ENCODE measurements around the gene HSPA1A. TPM values are rescaled to one million over a fixed set of nuclear protein-coding genes. Genes with fewer than 3 reads are reported as not detected.
A peak's percentile ranks its signal among the peaks of the same experiment; 100 is the strongest.

The HSPA1A gene
- total and polyA plus RNA-seq, 5 donors, result 167 to 328 (median 286) TPM

- Histone ChIP-seq H3K4me1 (ENCODE audit: control insufficient read depth, insufficient read depth, low read length) (peaks cover 6% of the 10 kb centered on the region), H3K27ac (ENCODE audit: low read length) (no peak overlapping the region), H3K4me3 (ENCODE audit: low read length) (no peak overlapping the region), H3K9me3 (ENCODE audit: control insufficient read depth, low read length) (no peaks in the 10 kb centered on the region), H3K27me3 (ENCODE audit: control insufficient read depth, insufficient read depth) (no peaks in the 10 kb centered on the region)
- WGBS, result 90% methylated on average over 32 of the region's 32 CpGs
- intact Hi-C loops (cut with DNase I), result no loop called here
- no peak for ATAC-seq
- DNase-seq, result peak in 1 of 3 donors; percentile 30
Observed at GRCh38 chr6:31775633-31776484, 39.5 kb upstream of the HSPA1A start.

- H3K9me3 ChIP-seq (ENCODE audit: control insufficient read depth, low read length), result no peaks in the 10 kb centered on the region
- no peaks in the 10 kb centered on the region for H3K27me3 ChIP-seq (ENCODE audit: control insufficient read depth, insufficient read depth)
- no peak for ATAC-seq
- peaks cover 6% of the 10 kb centered on the region for H3K4me1 ChIP-seq (ENCODE audit: control insufficient read depth, insufficient read depth, low read length)
- peak in 1 of 3 donors; percentile 35 for DNase-seq
- WGBS, result 43% methylated on average over 14 of the region's 14 CpGs
- no peak overlapping the region for H3K4me3 ChIP-seq (ENCODE audit: low read length)
- intact Hi-C loops (cut with DNase I), result no loop called here
- no peak overlapping the region for H3K27ac ChIP-seq (ENCODE audit: low read length)
Observed at GRCh38 chr6:31776485-31776988, 38.8 kb upstream of the HSPA1A start.

- peak; percentile 72 to 85 (median 82) for DNase-seq
- Histone ChIP-seq H3K27me3 (ENCODE audit: control insufficient read depth, insufficient read depth) (no peaks in the 10 kb centered on the region), H3K9me3 (ENCODE audit: control insufficient read depth, low read length) (no peaks in the 10 kb centered on the region), H3K4me1 (ENCODE audit: control insufficient read depth, insufficient read depth, low read length) (peaks cover 6% of the 10 kb centered on the region), H3K4me3 (ENCODE audit: low read length) (no peak within 1 kb of the TSS), H3K27ac (ENCODE audit: low read length) (peak within 1 kb of the TSS; percentile 2)
- ATAC-seq, result peak; percentile 77 to 80
- WGBS, result 13% methylated on average over 15 of the region's 15 CpGs
- intact Hi-C loops (cut with DNase I), result no loop called here
Observed at GRCh38 chr6:31776989-31777666, 38.2 kb upstream of the HSPA1A start, which contains the start of gene VWA7. TSS of gene VWA7 (minus strand) at chr6:31777328. CDS start at chr6:31776779, 549 bp downstream.

GRCh38 chr6:31777667-31778050 is 37.7 kb upstream of the HSPA1A start:
- Histone ChIP-seq H3K9me3 (ENCODE audit: control insufficient read depth, low read length) (no peaks in the 10 kb centered on the region), H3K4me1 (ENCODE audit: control insufficient read depth, insufficient read depth, low read length) (peaks cover 6% of the 10 kb centered on the region), H3K27me3 (ENCODE audit: control insufficient read depth, insufficient read depth) (no peaks in the 10 kb centered on the region), H3K27ac (ENCODE audit: low read length) (no peak overlapping the region), H3K4me3 (ENCODE audit: low read length) (no peak overlapping the region)
- WGBS, result 94% methylated on average over 5 of the region's 5 CpGs
- ATAC-seq, result no peak
- intact Hi-C loops (cut with DNase I), result no loop called here
- DNase-seq, result no peak

GRCh38 chr6:31778193-31778592 is 37.1 kb upstream of the HSPA1A start:
- Histone ChIP-seq H3K4me3 (ENCODE audit: low read length) (no peak overlapping the region), H3K4me1 (ENCODE audit: control insufficient read depth, insufficient read depth, low read length) (peaks cover 6% of the 10 kb centered on the region), H3K9me3 (ENCODE audit: control insufficient read depth, low read length) (no peaks in the 10 kb centered on the region), H3K27me3 (ENCODE audit: control insufficient read depth, insufficient read depth) (no peaks in the 10 kb centered on the region), H3K27ac (ENCODE audit: low read length) (no peak overlapping the region)
- peak in 2 of 3 donors; percentile 20 to 40 for DNase-seq
- intact Hi-C loops (cut with DNase I), result no loop called here
- WGBS, result 93% methylated on average over 5 of the region's 5 CpGs
- ATAC-seq, result no peak

- no peak for ATAC-seq
- H3K4me1 ChIP-seq (ENCODE audit: control insufficient read depth, insufficient read depth, low read length), result peaks cover 6% of the 10 kb centered on the region
- H3K27me3 ChIP-seq (ENCODE audit: control insufficient read depth, insufficient read depth), result no peaks in the 10 kb centered on the region
- DNase-seq, result peak in 2 of 3 donors; percentile 46 to 60
- no peak overlapping the region for H3K27ac ChIP-seq (ENCODE audit: low read length)
- intact Hi-C loops (cut with DNase I), result no loop called here
- WGBS, result 92% methylated on average over 43 of the region's 43 CpGs
- H3K4me3 ChIP-seq (ENCODE audit: low read length), result no peak overlapping the region
- H3K9me3 ChIP-seq (ENCODE audit: control insufficient read depth, low read length), result no peaks in the 10 kb centered on the region
Observed at GRCh38 chr6:31778999-31779885, 36.1 kb upstream of the HSPA1A start.

- WGBS, result 96% methylated on average over 10 of the region's 10 CpGs
- ATAC-seq (no peak), DNase-seq (peak in 2 of 3 donors; percentile 27 to 45)
- H3K27ac ChIP-seq (ENCODE audit: low read length), result no peak overlapping the region
- H3K27me3 ChIP-seq (ENCODE audit: control insufficient read depth, insufficient read depth), result no peaks in the 10 kb centered on the region
- H3K9me3 ChIP-seq (ENCODE audit: control insufficient read depth, low read length), result no peaks in the 10 kb centered on the region
- no peak overlapping the region for H3K4me3 ChIP-seq (ENCODE audit: low read length)
- intact Hi-C loops (cut with DNase I), result no loop called here
- peaks cover 6% of the 10 kb centered on the region for H3K4me1 ChIP-seq (ENCODE audit: control insufficient read depth, insufficient read depth, low read length)
Observed at GRCh38 chr6:31779908-31780307, 35.4 kb upstream of the HSPA1A start.

- H3K4me3 ChIP-seq (ENCODE audit: low read length), result no peak overlapping the region
- 89% methylated on average over 20 of the region's 20 CpGs for WGBS
- DNase-seq, result peak in 2 of 3 donors; percentile 21 to 53
- H3K9me3 ChIP-seq (ENCODE audit: control insufficient read depth, low read length), result no peaks in the 10 kb centered on the region
- intact Hi-C loops (cut with DNase I), result no loop called here
- no peak overlapping the region for H3K27ac ChIP-seq (ENCODE audit: low read length)
- H3K4me1 ChIP-seq (ENCODE audit: control insufficient read depth, insufficient read depth, low read length), result peaks cover 6% of the 10 kb centered on the region
- no peak for ATAC-seq
- no peaks in the 10 kb centered on the region for H3K27me3 ChIP-seq (ENCODE audit: control insufficient read depth, insufficient read depth)
Observed at GRCh38 chr6:31780507-31781243, 34.7 kb upstream of the HSPA1A start.

GRCh38 chr6:31781244-31782125 is 33.9 kb upstream of the HSPA1A start:
- Histone ChIP-seq H3K4me3 (ENCODE audit: low read length) (no peak overlapping the region), H3K27ac (ENCODE audit: low read length) (no peak overlapping the region), H3K9me3 (ENCODE audit: control insufficient read depth, low read length) (no peaks in the 10 kb centered on the region), H3K27me3 (ENCODE audit: control insufficient read depth, insufficient read depth) (no peaks in the 10 kb centered on the region), H3K4me1 (ENCODE audit: control insufficient read depth, insufficient read depth, low read length) (peaks cover 6% of the 10 kb centered on the region)
- DNase-seq, result peak in 2 of 3 donors; percentile 36 to 56
- intact Hi-C loops (cut with DNase I), result no loop called here
- WGBS, result 94% methylated on average over 23 of the region's 23 CpGs
- ATAC-seq, result no peak

Data from right cardiac atrium (tissue), 5 donors.